H1 (cell line): ENCODE results near the gene PROSER1. TPM values are rescaled to one million over a fixed set of nuclear protein-coding genes. Genes with fewer than 3 reads are reported as not detected.

Experiments used
- CHD2 ChIP-seq: IDR thresholded peaks from 2 replicates; pipeline ENCODE4 v1.6.1; 2012; ENCODE audit warnings: low read length, improper control_type of control experiment
- RNF2 ChIP-seq: fragments of 200-900, 300-1000 bp; sonication (generic); IDR thresholded peaks from 2 replicates; pipeline ENCODE4 v1.7.1; 2016; ENCODE audit warnings: borderline replicate concordance, low read depth, mild to moderate bottlenecking, antibody characterized with exemption, low read length; ENCODE audit not compliant: poor library complexity, severe bottlenecking; ENCODE audit errors: missing control alignments
- TCF12 ChIP-seq: IDR thresholded peaks from 2 replicates; pipeline ENCODE4 v1.6.1; 2011; ENCODE audit warnings: low read depth, mild to moderate bottlenecking, low read length
- polyA plus RNA-seq, 7 experiments: library from polyadenylated mRNA; depleted of rRNA in 3 of 7; stranded (reverse) in 5 of 7; unstranded in 2 of 7; fragments of >200 nt in 5 of 7; fragments of 200-250 nt in 2 of 7; gene quantifications; 1 replicate in 5 of 7; 2 replicates in 1 of 7; 4 replicates in 1 of 7; pipeline versions ENCODE4 v1.2.1 to v1.2.3, GENCODE V29; 2011 to 2013; ENCODE audit warnings: missing spikeins in 2 of 7, mixed read lengths in 2 of 7
- total RNA-seq: library from RNA; stranded (reverse); fragmentation: NEBNext Ultra II Directional; extraction: Animal tissue kit (Norgen Biotek cat#: 25700); gene quantifications from 2 replicates; pipeline ENCODE4 v1.2.1, GENCODE V29; 2021

The PROSER1 gene
- total and polyA plus RNA-seq, 2 of the 8 experiments (the other 6 are each of a cell fraction or from before 2014, with no cell fraction given): 99.2 to 116 TPM

GRCh38 chr13:39058040-39058439, 20.2 kb upstream of the PROSER1 start (continued):
- TF ChIP-seq RNF2 (no peak), TCF12 (no peak), CHD2 (no peak)
